Neural cell (in vitro differentiated cells): Measurements from ENCODE around the gene FOXK2. TPM values are rescaled to one million over a fixed set of nuclear protein-coding genes. Genes with fewer than 3 reads are reported as not detected.

ENCODE experiments used
- H2AFZ ChIP-seq: fragments of 200-600, 300-800 bp; sonication (generic), shearing (Covaris generic); 2 replicates; pipeline ENCODE4 v1.6.0; 2014; ENCODE audit warnings: low read depth, mild to moderate bottlenecking, antibody characterized with exemption, low read length, moderate library complexity
- H3F3A ChIP-seq: fragments of 200-600 bp; shearing (Covaris generic); 2 replicates; pipeline ENCODE4 v1.6.1; 2016; ENCODE audit warnings: mild to moderate bottlenecking, moderate library complexity, mixed read lengths, antibody characterized with exemption, low read length; ENCODE audit not compliant: insufficient read depth, poor library complexity, severe bottlenecking
- H3K27ac ChIP-seq: fragments of 200-600, 300-800 bp; sonication (generic), shearing (Covaris generic); 2 replicates; pipeline ENCODE4 v1.5.1; 2014; ENCODE audit warnings: mild to moderate bottlenecking, low read length, moderate library complexity
- H3K27me3 ChIP-seq: fragments of 300-800, 200-600 bp; sonication (generic), shearing (Covaris generic); 2 replicates; pipeline ENCODE4 v1.6.0; 2014; ENCODE audit warnings: mild to moderate bottlenecking, low read depth, low read length, moderate library complexity; ENCODE audit not compliant: insufficient read depth
- H3K36me3 ChIP-seq: fragments of 300-800, 200-600 bp; sonication (generic), shearing (Covaris generic); 2 replicates; pipeline ENCODE4 v1.5.1; 2014; ENCODE audit warnings: mild to moderate bottlenecking, antibody characterized with exemption, low read length, moderate library complexity; ENCODE audit not compliant: insufficient read depth
- H3K4me2 ChIP-seq: fragments of 300-800, 200-600 bp; sonication (generic), shearing (Covaris generic); 2 replicates; pipeline ENCODE4 v1.6.0; 2014; ENCODE audit warnings: mild to moderate bottlenecking, low read length
- H3K4me3 ChIP-seq: fragments of 300-800, 200-600 bp; sonication (generic), shearing (Covaris generic); 2 replicates; pipeline ENCODE4 v1.5.1; 2014; ENCODE audit warnings: mild to moderate bottlenecking, low read length, moderate library complexity
- H3K79me2 ChIP-seq: fragments of 200-600 bp; shearing (Covaris generic); replicated peaks from 2 replicates; pipeline ENCODE4 v1.6.0; 2014; ENCODE audit warnings: mild to moderate bottlenecking, low read length, moderate library complexity; ENCODE audit not compliant: insufficient read depth
- H3K9ac ChIP-seq: fragments of 300-800, 200-600 bp; sonication (generic), shearing (Covaris generic); 2 replicates; pipeline ENCODE4 v1.6.1; 2016; ENCODE audit warnings: mild to moderate bottlenecking, low read length, mixed read lengths
- H3K9me2 ChIP-seq: fragments of 200-600 bp; shearing (Covaris generic); 2 replicates; pipeline ENCODE4 v1.6.1; 2016; ENCODE audit warnings: mild to moderate bottlenecking, low read length, mixed read lengths; ENCODE audit not compliant: insufficient read depth
- H3K9me3 ChIP-seq: fragments of 200-600, 300-800 bp; sonication (generic), shearing (Covaris generic); 2 replicates; pipeline ENCODE4 v1.6.1; 2016; ENCODE audit warnings: mild to moderate bottlenecking, mixed run types, low read length, moderate library complexity, mixed read lengths
- H4K20me1 ChIP-seq: fragments of 200-600 bp; shearing (Covaris generic); 2 replicates; pipeline ENCODE4 v1.6.1; 2016; ENCODE audit warnings: mild to moderate bottlenecking, mixed run types; ENCODE audit not compliant: insufficient read depth
- EP300 ChIP-seq: fragments of 450-650 bp; conservative IDR thresholded peaks from 2 replicates; pipeline ENCODE4 v1.6.1; 2014; ENCODE audit warnings: antibody characterized with exemption, mild to moderate bottlenecking, moderate library complexity; ENCODE audit not compliant: poor library complexity, severe bottlenecking
- EZH2 ChIP-seq: fragments of 200-600, 300-800 bp; shearing (Covaris generic), sonication (generic); IDR thresholded peaks from 2 replicates; pipeline ENCODE4 v1.6.1; 2014; ENCODE audit warnings: antibody characterized with exemption, low read length, borderline replicate concordance, mild to moderate bottlenecking; ENCODE audit not compliant: insufficient read depth, poor library complexity, severe bottlenecking
- RAD21 ChIP-seq: fragments of 450-650 bp; conservative IDR thresholded peaks from 2 replicates; pipeline ENCODE4 v1.6.1; 2014; ENCODE audit warnings: antibody characterized with exemption, mild to moderate bottlenecking, moderate library complexity
- SMC3 ChIP-seq: fragments of 450-650 bp; conservative IDR thresholded peaks from 2 replicates; pipeline ENCODE4 v1.6.1; 2014; ENCODE audit warnings: antibody characterized with exemption, mild to moderate bottlenecking, moderate library complexity; ENCODE audit not compliant: poor library complexity
- TAF1 ChIP-seq: IDR thresholded peaks from 2 replicates; pipeline ENCODE4 v1.6.1; 2012; ENCODE audit warnings: low read depth
- polyA plus RNA-seq: library from polyadenylated mRNA; depleted of rRNA; stranded (reverse); fragments of >200 nt; gene quantifications from 2 replicates; pipeline ENCODE4 v1.2.3, GENCODE V29; 2014
- TF ChIP-seq, protein P1 (sequence below): fragments of 450-650 bp; IDR thresholded peaks from 2 replicates; pipeline ENCODE4 v1.5.1; 2014; ENCODE audit warnings: antibody characterized with exemption, mild to moderate bottlenecking, moderate library complexity; ENCODE audit not compliant: poor library complexity, severe bottlenecking
- TF ChIP-seq, protein P2 (sequence below): IDR thresholded peaks from 2 replicates; pipeline ENCODE4 v1.6.1; 2012; ENCODE audit warnings: borderline replicate concordance

Gene FOXK2
- polyA plus RNA-seq, 1 donor from 2014 or later, result 24.4 TPM

DNA sequence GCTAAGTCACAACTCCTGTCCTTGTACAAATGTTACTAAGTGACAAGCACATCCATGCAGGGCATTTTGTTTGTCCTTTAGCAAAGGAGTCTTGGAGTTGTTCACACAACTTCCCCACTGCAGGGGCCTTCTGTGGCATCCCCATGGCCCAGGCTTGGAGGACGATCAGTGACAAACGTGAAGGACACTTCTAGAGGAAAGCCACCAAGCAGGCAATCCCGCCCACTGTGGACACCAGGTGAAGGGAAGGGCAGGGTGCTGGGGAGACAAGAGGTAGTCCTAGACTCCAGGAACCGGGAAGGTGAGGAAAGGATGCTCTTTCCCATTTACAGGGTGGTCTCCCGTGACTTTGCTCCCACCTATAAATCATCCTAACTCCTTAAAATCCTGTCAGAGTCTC lies 124.6 kb downstream of the FOXK2 start (continued):
- TF ChIP-seq EP300, result no peak

DNA sequence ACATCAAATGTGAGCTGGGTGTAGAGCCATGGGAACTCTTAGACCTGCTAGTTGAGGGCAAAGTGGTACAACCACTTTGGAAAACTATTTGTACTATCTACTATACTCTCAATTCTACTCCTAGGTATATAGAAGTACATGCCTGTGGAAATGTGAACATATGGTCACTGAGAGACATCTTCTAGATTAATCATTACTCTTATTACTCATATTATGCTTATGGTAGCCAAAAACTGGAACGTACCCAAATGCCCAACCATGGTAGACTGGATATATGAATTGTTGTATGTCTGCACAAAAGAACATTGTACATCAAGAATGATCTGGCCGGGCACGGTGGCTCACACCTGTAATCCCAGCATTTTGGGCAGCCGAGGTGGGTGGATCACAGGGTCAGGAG lies 126.0 kb downstream of the FOXK2 start:
- H3F3A ChIP-seq, result no peaks in the 10 kb centered on the region
- H2AFZ ChIP-seq, result no peak overlapping the region
- no peaks in the 10 kb centered on the region for H3K9me2 ChIP-seq
- no peak overlapping the region for H3K27ac ChIP-seq
- no peak overlapping the region for H3K4me3 ChIP-seq
- H3K27me3 ChIP-seq, result no peaks in the 10 kb centered on the region
- H3K9me3 ChIP-seq, result no peaks in the 10 kb centered on the region
- H3K4me2 ChIP-seq, result no peak overlapping the region
- TF ChIP-seq RAD21, result no peak
- peaks cover 57% of the 10 kb centered on the region for H3K79me2 ChIP-seq
- H4K20me1 ChIP-seq, result peaks cover 4% of the 10 kb centered on the region
- H3K9ac ChIP-seq, result no peak overlapping the region
- H3K36me3 ChIP-seq, result no peaks in the 10 kb centered on the region

- Histone ChIP-seq H3K79me2 (peaks cover 46% of the 10 kb centered on the region), H3K36me3 (no peaks in the 10 kb centered on the region), H3K9ac (peak overlapping the region; percentile 88), H3F3A (no peaks in the 10 kb centered on the region), H3K4me3 (peak overlapping the region; percentile 97), H3K4me2 (peak overlapping the region; percentile 93), H3K9me2 (no peaks in the 10 kb centered on the region), H2AFZ (peak overlapping the region; percentile 60), H3K9me3 (no peaks in the 10 kb centered on the region), H3K27ac (peak overlapping the region; percentile 79), H4K20me1 (peaks cover 4% of the 10 kb centered on the region), H3K27me3 (no peaks in the 10 kb centered on the region)
- TF ChIP-seq EZH2 (no peak), EP300 (no peak), SMC3 (no peak), TAF1 (no peak)
- TF ChIP-seq, protein P1, sequence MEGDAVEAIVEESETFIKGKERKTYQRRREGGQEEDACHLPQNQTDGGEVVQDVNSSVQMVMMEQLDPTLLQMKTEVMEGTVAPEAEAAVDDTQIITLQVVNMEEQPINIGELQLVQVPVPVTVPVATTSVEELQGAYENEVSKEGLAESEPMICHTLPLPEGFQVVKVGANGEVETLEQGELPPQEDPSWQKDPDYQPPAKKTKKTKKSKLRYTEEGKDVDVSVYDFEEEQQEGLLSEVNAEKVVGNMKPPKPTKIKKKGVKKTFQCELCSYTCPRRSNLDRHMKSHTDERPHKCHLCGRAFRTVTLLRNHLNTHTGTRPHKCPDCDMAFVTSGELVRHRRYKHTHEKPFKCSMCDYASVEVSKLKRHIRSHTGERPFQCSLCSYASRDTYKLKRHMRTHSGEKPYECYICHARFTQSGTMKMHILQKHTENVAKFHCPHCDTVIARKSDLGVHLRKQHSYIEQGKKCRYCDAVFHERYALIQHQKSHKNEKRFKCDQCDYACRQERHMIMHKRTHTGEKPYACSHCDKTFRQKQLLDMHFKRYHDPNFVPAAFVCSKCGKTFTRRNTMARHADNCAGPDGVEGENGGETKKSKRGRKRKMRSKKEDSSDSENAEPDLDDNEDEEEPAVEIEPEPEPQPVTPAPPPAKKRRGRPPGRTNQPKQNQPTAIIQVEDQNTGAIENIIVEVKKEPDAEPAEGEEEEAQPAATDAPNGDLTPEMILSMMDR, result peak; percentile 43
- TF ChIP-seq, protein P2, sequence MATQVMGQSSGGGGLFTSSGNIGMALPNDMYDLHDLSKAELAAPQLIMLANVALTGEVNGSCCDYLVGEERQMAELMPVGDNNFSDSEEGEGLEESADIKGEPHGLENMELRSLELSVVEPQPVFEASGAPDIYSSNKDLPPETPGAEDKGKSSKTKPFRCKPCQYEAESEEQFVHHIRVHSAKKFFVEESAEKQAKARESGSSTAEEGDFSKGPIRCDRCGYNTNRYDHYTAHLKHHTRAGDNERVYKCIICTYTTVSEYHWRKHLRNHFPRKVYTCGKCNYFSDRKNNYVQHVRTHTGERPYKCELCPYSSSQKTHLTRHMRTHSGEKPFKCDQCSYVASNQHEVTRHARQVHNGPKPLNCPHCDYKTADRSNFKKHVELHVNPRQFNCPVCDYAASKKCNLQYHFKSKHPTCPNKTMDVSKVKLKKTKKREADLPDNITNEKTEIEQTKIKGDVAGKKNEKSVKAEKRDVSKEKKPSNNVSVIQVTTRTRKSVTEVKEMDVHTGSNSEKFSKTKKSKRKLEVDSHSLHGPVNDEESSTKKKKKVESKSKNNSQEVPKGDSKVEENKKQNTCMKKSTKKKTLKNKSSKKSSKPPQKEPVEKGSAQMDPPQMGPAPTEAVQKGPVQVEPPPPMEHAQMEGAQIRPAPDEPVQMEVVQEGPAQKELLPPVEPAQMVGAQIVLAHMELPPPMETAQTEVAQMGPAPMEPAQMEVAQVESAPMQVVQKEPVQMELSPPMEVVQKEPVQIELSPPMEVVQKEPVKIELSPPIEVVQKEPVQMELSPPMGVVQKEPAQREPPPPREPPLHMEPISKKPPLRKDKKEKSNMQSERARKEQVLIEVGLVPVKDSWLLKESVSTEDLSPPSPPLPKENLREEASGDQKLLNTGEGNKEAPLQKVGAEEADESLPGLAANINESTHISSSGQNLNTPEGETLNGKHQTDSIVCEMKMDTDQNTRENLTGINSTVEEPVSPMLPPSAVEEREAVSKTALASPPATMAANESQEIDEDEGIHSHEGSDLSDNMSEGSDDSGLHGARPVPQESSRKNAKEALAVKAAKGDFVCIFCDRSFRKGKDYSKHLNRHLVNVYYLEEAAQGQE, result no peak
Observed at GRCh38 chr17:82647593-82648164, 128.1 kb downstream of the FOXK2 start.
